ENCODE results near the gene PTPN9.
"Not testable (repeated sequence)": the region's sequence is repeated elsewhere in the genome, so short reads cannot be mapped to it uniquely, and the experiment has no call there.

Gene PTPN9

GRCh38 chr15:75582943-75583342, 3.8 kb upstream of the PTPN9 start:
- not testable (repeated sequence) for DNase-seq (ENCODE audit: low spot score)

GRCh38 chr15:75578173-75578947, 755 bp downstream of the PTPN9 start:
- peak; percentile 51 for DNase-seq (ENCODE audit: low spot score)

- DNase-seq (ENCODE audit: low spot score): no peak
Observed at GRCh38 chr15:75577401-75578172, 1.5 kb downstream of the PTPN9 start.

GRCh38 chr15:75573648-75574384, 5.3 kb downstream of the PTPN9 start:
- no peak for DNase-seq (ENCODE audit: low spot score)

GRCh38 chr15:75570126-75570845, 8.8 kb downstream of the PTPN9 start:
- no peak for DNase-seq (ENCODE audit: low spot score)

- no peak for DNase-seq (ENCODE audit: low spot score)
Observed at GRCh38 chr15:75565062-75565970, 13.8 kb downstream of the PTPN9 start.

- DNase-seq (ENCODE audit: low spot score): no peak
Observed at GRCh38 chr15:75561888-75562287, 17.2 kb downstream of the PTPN9 start.

GRCh38 chr15:75559360-75559759, 19.8 kb downstream of the PTPN9 start:
- not testable (repeated sequence) for DNase-seq (ENCODE audit: low spot score)

- DNase-seq (ENCODE audit: low spot score): not testable (repeated sequence)
Observed at GRCh38 chr15:75558955-75559354, 20.2 kb downstream of the PTPN9 start.

- no peak for DNase-seq (ENCODE audit: low spot score)
Observed at GRCh38 chr15:75554717-75555116, 24.4 kb downstream of the PTPN9 start.

- no peak for DNase-seq (ENCODE audit: low spot score)
Observed at GRCh38 chr15:75553659-75554058, 25.5 kb downstream of the PTPN9 start.

GRCh38 chr15:75551091-75551490, 28.0 kb downstream of the PTPN9 start:
- no peak for DNase-seq (ENCODE audit: low spot score)

- no peak for DNase-seq (ENCODE audit: low spot score)
Observed at GRCh38 chr15:75545064-75545463, 34.1 kb downstream of the PTPN9 start.

GRCh38 chr15:75544359-75544758, 34.8 kb downstream of the PTPN9 start:
- no peak for DNase-seq (ENCODE audit: low spot score)

- not testable (repeated sequence) for DNase-seq (ENCODE audit: low spot score)
Observed at GRCh38 chr15:75542949-75543545, 36.1 kb downstream of the PTPN9 start.

- no peak for DNase-seq (ENCODE audit: low spot score)
Observed at GRCh38 chr15:75542386-75542797, 36.7 kb downstream of the PTPN9 start.

- no peak for DNase-seq (ENCODE audit: low spot score)
Observed at GRCh38 chr15:75538376-75538775, 40.7 kb downstream of the PTPN9 start.

GRCh38 chr15:75533945-75534344, 45.2 kb downstream of the PTPN9 start:
- DNase-seq (ENCODE audit: low spot score): no peak

GRCh38 chr15:75532413-75533250, 46.5 kb downstream of the PTPN9 start:
- peak; percentile 57 for DNase-seq (ENCODE audit: low spot score)

All from HuH-7.5 (cell line).